GM10266 (cell line): Measurements from ENCODE around the gene DPP7.
A peak's percentile ranks its signal among the peaks of the same experiment; 100 is the strongest.

ENCODE experiments used
- DNase-seq: peaks from one replicate; pipeline ENCODE4 v3.0.0; 2012; ENCODE audit errors: extremely low spot score
- CTCF ChIP-seq: IDR thresholded peaks from 2 replicates; pipeline ENCODE4 v1.5.1; 2012; ENCODE audit warnings: mild to moderate bottlenecking, low read depth; ENCODE audit not compliant: control insufficient read depth, insufficient read depth; ENCODE audit errors: missing control alignments

DPP7 gene

GRCh38 chr9:137071282-137071681, 43.3 kb downstream of the DPP7 start:
- DNase-seq = no peak

GRCh38 chr9:137070906-137071275, 43.6 kb downstream of the DPP7 start:
- TF ChIP-seq CTCF = no peak
- DNase-seq = peak; percentile 51

More at GRCh38 chr9:137071282-137071681, 43.3 kb downstream of the DPP7 start:
- no peak for TF ChIP-seq CTCF

- peak; percentile 97 for DNase-seq
- TF ChIP-seq CTCF = no peak
These were observed 44.2 kb downstream of the DPP7 start, which contains the start of gene SAPCD2 for GRCh38 chr9:137070201-137070905. TSS of gene SAPCD2 (minus strand) at chr9:137070557. CDS start at chr9:137070460, 97 bp downstream.

GRCh38 chr9:137069508-137070091, 44.9 kb downstream of the DPP7 start:
- no peak for DNase-seq
- TF ChIP-seq CTCF = no peak

GRCh38 chr9:137068539-137069507, 45.7 kb downstream of the DPP7 start:
- TF ChIP-seq CTCF = no peak
- DNase-seq = no peak

GRCh38 chr9:137067860-137068538, 46.5 kb downstream of the DPP7 start:
- DNase-seq = peak; percentile 94
- TF ChIP-seq CTCF = peak; percentile 88
